ENCODE results near the gene PZP. TPM values are rescaled to one million over a fixed set of nuclear protein-coding genes. Genes with fewer than 3 reads are reported as not detected.

PZP gene
- total and polyA plus RNA-seq, 2 of the 8 experiments (the other 6 are each of a cell fraction or from before 2014, with no cell fraction given), result 0.08 TPM; not detected in 1

- TF ChIP-seq ATF3 (IDR thresholded peaks at IDR 0.05; ENCODE audit: insufficient read depth, low read depth, low read length), result no peak
Observed at GRCh38 chr12:9108504-9109212, 99.5 kb downstream of the PZP start (continued).
